HG02884 (cell line): Measurements from ENCODE around the gene RIPOR3.
"Not testable (repeated sequence)": the region's sequence is repeated elsewhere in the genome, so short reads cannot be mapped to it uniquely, and the experiment has no call there.

ENCODE experiments used
- ATAC-seq: cut with Tn5 transposase; IDR thresholded peaks from one replicate; pipeline ENCODE4 v1.9.1; 2021; ENCODE audit warnings: mild to moderate bottlenecking, moderate library complexity; ENCODE audit not compliant: unreplicated experiment

Gene RIPOR3

GRCh38 chr20:50578778-50579165, 112.6 kb downstream of the RIPOR3 start:
- ATAC-seq, result no peak

DNA sequence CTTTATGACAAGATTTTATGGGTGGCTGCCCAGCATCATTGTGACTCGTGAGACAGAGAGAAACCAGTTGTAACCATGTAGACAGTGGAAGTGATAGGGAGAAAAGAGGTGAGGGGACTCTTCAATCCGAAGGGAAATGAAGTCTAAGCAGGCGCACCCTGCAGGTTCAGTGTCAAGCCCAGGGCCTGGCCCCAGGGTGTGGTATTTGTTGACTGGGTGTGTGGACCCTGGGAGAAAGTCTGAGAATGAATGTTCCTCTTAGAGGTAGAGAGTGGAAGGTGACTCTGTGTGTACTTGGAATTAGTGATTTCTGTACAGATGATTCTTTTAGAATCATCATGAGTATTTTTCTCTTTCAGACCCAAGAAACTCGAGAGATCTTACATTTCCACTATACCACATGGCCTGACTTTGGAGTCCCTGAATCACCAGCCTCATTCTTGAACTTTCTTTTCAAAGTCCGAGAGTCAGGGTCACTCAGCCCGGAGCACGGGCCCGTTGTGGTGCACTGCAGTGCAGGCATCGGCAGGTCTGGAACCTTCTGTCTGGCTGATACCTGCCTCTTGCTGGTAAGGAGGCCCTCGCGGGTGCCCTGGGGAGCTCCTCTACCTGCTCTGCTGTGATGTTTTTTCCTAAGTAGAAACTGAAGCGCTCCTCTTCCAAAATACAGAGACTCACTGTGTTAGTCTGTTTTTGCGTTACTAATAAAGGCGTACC, 113.1 kb downstream of the RIPOR3 start:
- ATAC-seq, result no peak

DNA sequence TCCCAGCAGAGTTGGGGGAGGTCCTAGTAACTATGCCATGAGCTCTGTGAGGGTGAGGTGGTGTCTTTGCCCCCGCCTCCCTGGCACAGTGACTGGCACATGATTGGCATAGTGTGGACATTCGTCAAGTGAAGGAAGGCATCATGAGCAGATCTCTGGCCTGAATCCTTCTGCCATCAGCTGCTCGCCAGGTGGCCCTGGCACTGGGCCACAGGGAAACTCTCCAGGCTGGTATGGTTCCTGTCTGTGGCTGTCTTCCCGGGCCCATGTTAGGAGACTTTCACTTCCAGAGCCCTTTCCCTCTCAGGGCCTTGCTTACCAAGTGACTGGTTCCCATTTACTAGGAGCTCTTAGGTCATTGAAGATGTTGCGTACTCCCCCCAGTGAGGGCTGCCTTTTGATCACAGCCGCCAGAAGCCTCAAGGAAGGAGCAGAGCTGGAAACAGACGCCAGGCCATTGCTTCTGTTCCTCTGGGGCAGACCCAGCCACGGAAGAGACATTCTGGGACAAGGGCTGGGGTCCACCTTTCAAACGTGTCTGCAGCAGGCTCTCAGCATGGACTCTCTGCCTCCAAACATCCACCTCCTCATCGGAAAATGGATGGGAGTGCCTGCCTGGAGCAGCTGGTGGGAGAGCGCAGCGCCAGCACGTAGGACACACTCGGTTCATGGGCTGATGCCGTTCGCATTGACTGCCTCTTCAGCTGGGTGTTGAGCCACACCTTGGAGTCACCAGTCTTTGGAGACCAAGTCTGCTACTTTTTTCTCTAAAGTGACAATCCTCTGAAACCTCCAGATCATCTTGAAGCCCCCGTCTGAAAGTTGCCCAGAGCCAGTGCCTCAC, 113.9 kb downstream of the RIPOR3 start:
- ATAC-seq, result no peak

DNA sequence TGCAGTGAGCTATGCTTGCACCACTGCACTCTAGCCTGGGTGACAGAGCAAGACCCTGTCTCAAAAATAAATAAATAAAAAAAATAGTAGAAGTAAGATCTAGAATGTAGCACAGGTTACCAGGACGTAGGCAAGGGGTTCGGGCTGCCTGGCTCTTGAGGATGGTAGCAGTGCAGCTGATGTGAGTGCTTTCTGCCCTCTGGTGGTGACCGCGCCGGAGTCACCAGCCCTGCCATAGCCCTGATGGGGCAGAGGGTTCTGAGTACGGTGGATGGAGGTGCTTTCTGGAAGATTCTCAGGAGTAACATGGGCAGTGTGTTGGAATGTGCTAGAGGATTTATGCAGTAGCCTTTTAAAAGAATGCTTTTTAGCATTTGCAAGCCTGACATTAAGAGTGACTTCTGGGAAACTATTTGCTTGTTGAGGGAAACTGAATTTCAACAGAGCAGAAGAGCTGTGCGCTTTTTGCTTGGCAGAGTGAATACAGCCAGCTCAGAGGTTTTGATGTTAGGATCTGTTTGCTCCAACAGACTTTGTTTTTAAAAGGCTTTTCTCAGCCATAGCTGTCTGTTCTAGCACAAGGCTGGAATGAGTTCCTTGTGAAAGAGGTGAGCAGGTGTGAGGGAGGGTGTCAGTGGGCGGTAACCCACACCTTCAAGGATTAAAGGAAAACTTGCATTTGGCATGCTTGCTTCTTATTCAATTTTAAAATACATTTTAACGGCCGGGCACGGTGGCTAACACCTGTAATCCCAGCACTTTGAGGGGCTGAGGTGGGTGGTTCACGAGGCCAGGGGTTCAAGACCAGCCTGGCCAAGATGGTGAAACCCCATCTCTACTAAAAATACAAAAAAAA, 115.2 kb downstream of the RIPOR3 start:
- no peak for ATAC-seq

GRCh38 chr20:50574586-50574985, 116.8 kb downstream of the RIPOR3 start:
- ATAC-seq, result no peak

DNA sequence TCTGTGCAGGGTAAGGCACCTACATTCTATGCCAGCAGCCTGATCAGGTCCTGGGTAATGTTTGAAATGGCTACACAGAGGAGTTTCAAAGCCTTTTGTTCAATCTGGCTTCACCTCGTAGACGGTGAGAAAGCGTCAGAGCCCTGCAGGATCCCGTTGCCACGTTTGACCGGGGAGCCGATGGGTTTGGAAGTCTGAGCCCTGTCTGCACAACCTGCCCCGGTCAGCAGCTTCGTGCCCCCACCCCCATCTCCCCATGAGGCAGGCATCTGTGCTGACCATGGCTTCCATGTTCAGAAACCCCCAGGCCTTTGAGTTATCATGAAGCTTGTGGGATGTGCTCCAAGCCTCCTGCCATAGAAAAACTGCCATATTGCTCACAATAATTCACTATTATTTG, 117.2 kb downstream of the RIPOR3 start:
- ATAC-seq, result no peak

- no peak for ATAC-seq
Measured at GRCh38 chr20:50572938-50573777, 118.2 kb downstream of the RIPOR3 start.

- no peak for ATAC-seq
Measured at GRCh38 chr20:50571466-50571865, 119.9 kb downstream of the RIPOR3 start.

GRCh38 chr20:50569864-50570836, 121.2 kb downstream of the RIPOR3 start:
- peak; percentile 66 for ATAC-seq

- not testable (repeated sequence) for ATAC-seq
Measured at GRCh38 chr20:50569487-50569863, 121.9 kb downstream of the RIPOR3 start.

DNA sequence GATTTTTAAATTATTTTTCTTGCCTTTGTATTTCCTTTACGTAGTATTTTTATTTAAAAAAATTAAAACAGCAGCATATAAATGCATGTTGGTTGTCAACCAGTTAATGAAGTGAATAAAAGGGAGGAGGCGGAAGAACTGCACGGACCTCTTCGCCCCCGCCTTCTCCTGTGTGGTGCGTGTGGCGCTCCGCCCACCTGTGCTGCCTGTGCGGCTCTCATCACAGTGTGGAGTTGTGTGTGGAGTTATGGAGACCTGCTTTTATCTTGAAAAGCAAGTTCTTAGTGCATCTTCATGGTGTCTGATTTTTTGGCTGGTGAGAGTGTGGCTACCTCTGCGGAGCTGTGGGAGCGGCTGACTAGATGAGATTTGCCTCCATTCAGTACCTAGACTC, 122.8 kb downstream of the RIPOR3 start:
- ATAC-seq, result no peak

- ATAC-seq, result no peak
Measured at GRCh38 chr20:50567860-50568548, 123.3 kb downstream of the RIPOR3 start.

- no peak for ATAC-seq
Measured at GRCh38 chr20:50565871-50566270, 125.5 kb downstream of the RIPOR3 start.

DNA sequence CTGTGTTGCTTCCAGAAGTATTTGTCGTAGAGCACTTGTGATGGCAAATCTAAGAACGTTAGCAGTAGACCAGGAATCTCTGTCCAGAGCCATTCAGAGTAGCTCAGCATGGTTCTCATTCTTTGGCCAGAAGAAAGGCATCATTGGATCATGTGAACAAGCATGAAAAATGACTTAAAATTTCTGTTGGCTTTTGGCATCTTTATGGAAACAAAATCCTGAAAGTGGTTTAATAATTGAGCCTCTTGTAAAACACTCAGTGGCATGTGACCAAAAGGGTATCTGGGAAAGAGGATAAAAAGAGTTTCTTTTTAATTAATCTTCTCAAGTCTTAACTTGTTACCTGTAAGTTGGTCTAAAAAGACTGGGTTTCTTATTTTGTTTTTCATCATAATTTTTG, 126.0 kb downstream of the RIPOR3 start:
- no peak for ATAC-seq

DNA sequence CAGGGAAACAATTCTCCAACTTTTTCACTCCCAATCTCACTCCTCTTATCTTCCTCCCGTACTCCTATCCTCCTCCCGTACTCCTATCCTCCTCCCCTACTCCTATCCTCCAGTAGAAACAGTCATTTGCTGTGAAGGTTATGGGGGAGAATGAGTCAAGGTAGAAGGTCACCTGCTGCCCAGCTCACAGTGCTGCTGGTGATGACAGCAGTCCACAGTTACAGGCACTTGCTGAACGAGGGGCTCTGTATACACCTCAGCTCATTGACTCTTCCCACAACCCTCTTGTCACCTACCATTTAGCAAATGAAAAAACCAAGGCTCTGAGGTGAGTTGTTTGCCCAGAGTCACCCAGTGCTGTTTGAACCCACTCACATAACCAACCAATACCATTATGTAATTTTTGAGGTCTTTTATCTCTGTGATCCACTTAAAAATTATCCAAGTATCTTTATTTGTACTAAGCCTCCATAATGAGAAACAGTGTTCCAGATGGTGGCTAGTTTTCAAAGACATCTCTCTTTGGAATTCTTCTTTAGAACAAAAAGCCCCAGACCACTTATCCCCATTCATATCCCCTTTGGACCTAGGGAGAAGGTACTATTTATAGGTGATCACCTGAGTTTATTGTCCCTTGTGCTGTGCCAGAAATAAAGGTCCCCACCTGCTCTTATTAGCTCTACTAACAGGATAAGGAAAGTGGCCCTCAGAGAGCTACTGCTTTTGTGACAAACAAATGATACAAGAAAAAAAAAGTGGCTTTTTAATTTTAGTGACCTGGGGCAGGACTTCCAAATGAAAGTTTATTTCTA, 128.0 kb downstream of the RIPOR3 start:
- no peak for ATAC-seq

GRCh38 chr20:50562262-50562701, 129.1 kb downstream of the RIPOR3 start:
- no peak for ATAC-seq

DNA sequence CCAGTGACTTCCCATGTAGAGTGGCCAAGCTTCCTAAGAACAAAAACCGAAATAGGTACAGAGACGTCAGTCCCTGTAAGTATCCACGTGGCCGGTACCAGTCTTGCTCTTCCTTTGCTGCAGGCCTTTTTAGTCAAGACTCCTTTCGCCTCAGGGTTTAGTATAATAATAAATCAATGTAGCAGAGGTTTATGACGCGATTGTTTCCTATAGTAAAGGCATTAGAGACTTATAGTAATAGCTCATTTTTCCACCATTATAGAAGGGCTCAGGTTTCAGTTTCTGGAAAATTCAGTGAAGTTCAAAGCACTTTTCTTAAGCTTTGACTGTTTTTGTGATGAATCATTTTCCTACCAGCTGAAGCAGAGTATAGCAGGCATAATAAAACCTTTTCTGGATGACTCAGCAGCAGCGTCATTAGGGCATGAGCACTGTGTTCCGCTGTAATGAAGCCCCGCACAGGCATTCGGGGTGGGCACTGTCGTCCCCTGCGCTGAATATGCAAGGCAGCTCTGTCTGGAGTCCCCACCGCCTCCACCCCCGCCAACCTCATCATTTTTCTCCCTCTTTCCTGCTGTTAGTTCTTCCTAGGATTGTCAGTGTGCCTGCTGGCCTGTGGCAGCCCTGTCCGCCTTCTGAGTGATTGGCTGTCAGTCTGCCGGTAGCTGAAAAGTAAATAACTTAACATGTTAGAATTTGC, 129.8 kb downstream of the RIPOR3 start:
- ATAC-seq, result peak; percentile 45
